IPS-15b (cell line): ENCODE data around the gene BEST3.
"Not testable (repeated sequence)": the region's sequence is repeated elsewhere in the genome, so short reads cannot be mapped to it uniquely, and the experiment has no call there.

ENCODE experiments used
- H3K27me3 ChIP-seq: one replicate; pipeline ENCODE4 v1.6.1; 2013; ENCODE audit warnings: low read length; ENCODE audit not compliant: control insufficient read depth, insufficient read depth
- H3K36me3 ChIP-seq: one replicate; pipeline ENCODE4 v1.6.1; 2013; ENCODE audit warnings: low read length; ENCODE audit not compliant: control insufficient read depth, insufficient read depth
- H3K4me1 ChIP-seq: one replicate; pipeline ENCODE4 v1.6.1; 2013; ENCODE audit warnings: mild to moderate bottlenecking, low read length; ENCODE audit not compliant: control insufficient read depth, insufficient read depth
- H3K4me3 ChIP-seq: one replicate; pipeline ENCODE4 v1.5.1; 2013; ENCODE audit warnings: low read depth, low read length
- H3K9ac ChIP-seq: one replicate; pipeline ENCODE4 v1.6.1; 2013; ENCODE audit warnings: low read depth, mild to moderate bottlenecking, low read length
- H3K9me3 ChIP-seq: one replicate; pipeline ENCODE4 v1.6.1; 2013; ENCODE audit warnings: mild to moderate bottlenecking, low read length; ENCODE audit not compliant: control insufficient read depth, insufficient read depth

The BEST3 gene

GRCh38 chr12:69685810-69686209, 13.3 kb downstream of the BEST3 start:
- H3K4me3 ChIP-seq, result no peak overlapping the region
- no peaks in the 10 kb centered on the region for H3K27me3 ChIP-seq
- no peaks in the 10 kb centered on the region for H3K9me3 ChIP-seq
- peaks cover 4% of the 10 kb centered on the region for H3K4me1 ChIP-seq
- no peaks in the 10 kb centered on the region for H3K36me3 ChIP-seq
- H3K9ac ChIP-seq, result no peak overlapping the region

GRCh38 chr12:69684466-69684865, 14.6 kb downstream of the BEST3 start:
- Histone ChIP-seq H3K9ac (no peak overlapping the region), H3K36me3 (no peaks in the 10 kb centered on the region), H3K4me1 (peaks cover 4% of the 10 kb centered on the region)

GRCh38 chr12:69682110-69682755, 16.9 kb downstream of the BEST3 start:
- no peak overlapping the region for H3K9ac ChIP-seq
- no peaks in the 10 kb centered on the region for H3K4me1 ChIP-seq
- H3K36me3 ChIP-seq, result no peaks in the 10 kb centered on the region
- H3K27me3 ChIP-seq, result no peaks in the 10 kb centered on the region
- H3K4me3 ChIP-seq, result no peak overlapping the region
- H3K9me3 ChIP-seq, result no peaks in the 10 kb centered on the region

More at GRCh38 chr12:69684466-69684865, 14.6 kb downstream of the BEST3 start:
- H3K27me3 ChIP-seq, result no peaks in the 10 kb centered on the region
- no peak overlapping the region for H3K4me3 ChIP-seq
- H3K9me3 ChIP-seq, result no peaks in the 10 kb centered on the region

- Histone ChIP-seq H3K9me3 (no peaks in the 10 kb centered on the region), H3K4me1 (no peaks in the 10 kb centered on the region), H3K27me3 (no peaks in the 10 kb centered on the region), H3K36me3 (no peaks in the 10 kb centered on the region), H3K4me3 (no peak overlapping the region), H3K9ac (no peak overlapping the region)
Observed at GRCh38 chr12:69679119-69679518, 20.0 kb downstream of the BEST3 start.

- Histone ChIP-seq H3K36me3 (no peaks in the 10 kb centered on the region), H3K9me3 (no peaks in the 10 kb centered on the region), H3K27me3 (no peaks in the 10 kb centered on the region), H3K9ac (no peak overlapping the region), H3K4me3 (no peak overlapping the region), H3K4me1 (no peaks in the 10 kb centered on the region)
Observed at GRCh38 chr12:69676257-69677012, 22.7 kb downstream of the BEST3 start.

- H3K4me1 ChIP-seq, result no peaks in the 10 kb centered on the region
- H3K27me3 ChIP-seq, result no peaks in the 10 kb centered on the region
Observed at GRCh38 chr12:69672195-69672594, 26.9 kb downstream of the BEST3 start.

GRCh38 chr12:69671597-69671996, 27.5 kb downstream of the BEST3 start:
- Histone ChIP-seq H3K9me3 (no peaks in the 10 kb centered on the region), H3K4me3 (no peak overlapping the region), H3K9ac (no peak overlapping the region), H3K36me3 (no peaks in the 10 kb centered on the region), H3K27me3 (no peaks in the 10 kb centered on the region), H3K4me1 (no peaks in the 10 kb centered on the region)

More at GRCh38 chr12:69672195-69672594, 26.9 kb downstream of the BEST3 start:
- Histone ChIP-seq H3K9ac (no peak overlapping the region), H3K36me3 (no peaks in the 10 kb centered on the region), H3K4me3 (no peak overlapping the region), H3K9me3 (no peaks in the 10 kb centered on the region)

GRCh38 chr12:69666798-69667197, 32.3 kb downstream of the BEST3 start:
- Histone ChIP-seq H3K36me3 (no peaks in the 10 kb centered on the region), H3K27me3 (no peaks in the 10 kb centered on the region), H3K4me1 (no peaks in the 10 kb centered on the region), H3K4me3 (no peak overlapping the region), H3K9ac (no peak overlapping the region), H3K9me3 (no peaks in the 10 kb centered on the region)

GRCh38 chr12:69664930-69665377, 34.1 kb downstream of the BEST3 start:
- not testable (repeated sequence) for H3K27me3 ChIP-seq, H3K36me3 ChIP-seq, H3K4me1 ChIP-seq, H3K9ac ChIP-seq, H3K4me3 ChIP-seq, H3K9me3 ChIP-seq

- Histone ChIP-seq H3K27me3 (no peaks in the 10 kb centered on the region), H3K4me3 (no peak overlapping the region), H3K9me3 (no peaks in the 10 kb centered on the region), H3K9ac (no peak overlapping the region), H3K36me3 (no peaks in the 10 kb centered on the region), H3K4me1 (no peaks in the 10 kb centered on the region)
Observed at GRCh38 chr12:69663726-69664125, 35.4 kb downstream of the BEST3 start.

GRCh38 chr12:69662764-69663163, 36.3 kb downstream of the BEST3 start:
- no peaks in the 10 kb centered on the region for H3K4me1 ChIP-seq

GRCh38 chr12:69661386-69661785, 37.7 kb downstream of the BEST3 start:
- H3K27me3 ChIP-seq, result no peaks in the 10 kb centered on the region
- no peak overlapping the region for H3K4me3 ChIP-seq
- H3K9ac ChIP-seq, result no peak overlapping the region
- no peaks in the 10 kb centered on the region for H3K4me1 ChIP-seq
- H3K9me3 ChIP-seq, result no peaks in the 10 kb centered on the region
- no peaks in the 10 kb centered on the region for H3K36me3 ChIP-seq

More at GRCh38 chr12:69662764-69663163, 36.3 kb downstream of the BEST3 start:
- Histone ChIP-seq H3K27me3 (no peaks in the 10 kb centered on the region), H3K9ac (no peak overlapping the region), H3K4me3 (no peak overlapping the region), H3K36me3 (no peaks in the 10 kb centered on the region), H3K9me3 (no peaks in the 10 kb centered on the region)
